ENCODE results near the gene ZBTB34.

ZBTB34 gene

DNA sequence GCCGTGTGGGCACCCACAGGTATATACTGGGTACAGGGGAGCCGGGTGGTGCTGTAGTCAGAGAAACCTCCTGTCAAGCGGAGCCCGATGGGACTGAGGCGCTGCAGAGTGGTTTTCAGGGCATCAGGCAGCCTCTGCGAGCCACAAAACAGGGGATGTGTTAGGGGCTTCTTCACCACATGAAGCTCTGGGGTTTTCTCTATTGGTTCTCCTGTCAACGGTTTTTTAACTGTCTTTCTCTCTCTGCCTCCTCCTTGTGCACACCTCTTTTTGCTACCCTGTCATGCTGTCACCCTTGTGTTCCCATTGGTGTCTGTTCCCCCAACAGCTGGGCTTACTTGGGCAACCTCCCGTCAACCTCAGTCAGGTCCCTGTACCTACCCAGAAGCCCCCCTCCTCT, 74.0 kb downstream of the ZBTB34 start:
- Histone ChIP-seq H3K79me2 (ENCODE audit: control insufficient read depth, low read length) (no peaks in the 10 kb centered on the region), H3F3A (ENCODE audit: control insufficient read depth, insufficient read depth) (no peaks in the 10 kb centered on the region), H3K36me3 (ENCODE audit: control insufficient read depth, low read length) (no peaks in the 10 kb centered on the region), H3K4me1 (ENCODE audit: control insufficient read depth, low read length) (no peaks in the 10 kb centered on the region), H3K4me3 (ENCODE audit: low read length) (no peak overlapping the region), H3K27me3 (ENCODE audit: control insufficient read depth, low read length) (no peaks in the 10 kb centered on the region), H3K9me3 (ENCODE audit: control insufficient read depth, insufficient read depth, low read length) (no peaks in the 10 kb centered on the region), H3K4me2 (ENCODE audit: low read length) (no peak overlapping the region), H3K27ac (ENCODE audit: low read depth, low read length) (no peak overlapping the region), H4K20me1 (ENCODE audit: control insufficient read depth, insufficient read depth, low read depth, low read length) (no peaks in the 10 kb centered on the region; the same call in 1 of the 2 replicates), H3K9me2 (replicated peaks; ENCODE audit: control insufficient read depth, low read length) (no peaks in the 10 kb centered on the region)
- TF ChIP-seq, protein P1, sequence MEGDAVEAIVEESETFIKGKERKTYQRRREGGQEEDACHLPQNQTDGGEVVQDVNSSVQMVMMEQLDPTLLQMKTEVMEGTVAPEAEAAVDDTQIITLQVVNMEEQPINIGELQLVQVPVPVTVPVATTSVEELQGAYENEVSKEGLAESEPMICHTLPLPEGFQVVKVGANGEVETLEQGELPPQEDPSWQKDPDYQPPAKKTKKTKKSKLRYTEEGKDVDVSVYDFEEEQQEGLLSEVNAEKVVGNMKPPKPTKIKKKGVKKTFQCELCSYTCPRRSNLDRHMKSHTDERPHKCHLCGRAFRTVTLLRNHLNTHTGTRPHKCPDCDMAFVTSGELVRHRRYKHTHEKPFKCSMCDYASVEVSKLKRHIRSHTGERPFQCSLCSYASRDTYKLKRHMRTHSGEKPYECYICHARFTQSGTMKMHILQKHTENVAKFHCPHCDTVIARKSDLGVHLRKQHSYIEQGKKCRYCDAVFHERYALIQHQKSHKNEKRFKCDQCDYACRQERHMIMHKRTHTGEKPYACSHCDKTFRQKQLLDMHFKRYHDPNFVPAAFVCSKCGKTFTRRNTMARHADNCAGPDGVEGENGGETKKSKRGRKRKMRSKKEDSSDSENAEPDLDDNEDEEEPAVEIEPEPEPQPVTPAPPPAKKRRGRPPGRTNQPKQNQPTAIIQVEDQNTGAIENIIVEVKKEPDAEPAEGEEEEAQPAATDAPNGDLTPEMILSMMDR (IDR thresholded peaks at IDR 0.05; ENCODE audit: low read depth, low read length, poor library complexity, severe bottlenecking), result no peak
- no peak for TF ChIP-seq EZH2phosphoT487 (IDR thresholded peaks at IDR 0.05; ENCODE audit: borderline replicate concordance, low read length)

Data from DOHH2 (cell line).